ENCODE results near the gene REV1.

Gene REV1

GRCh38 chr2:99485824-99486223, 4.0 kb downstream of the REV1 start:
- TF ChIP-seq CTCF (IDR thresholded peaks at IDR 0.05; ENCODE audit: control insufficient read depth, extremely low read depth, insufficient read depth) = no peak
- no peak for DNase-seq (ENCODE audit: low read depth)
- H3K4me3 ChIP-seq (ENCODE audit: low read depth, low read length) = no peak overlapping the region

- no peak overlapping the region for H3K4me3 ChIP-seq (ENCODE audit: low read depth, low read length)
- no peak for TF ChIP-seq CTCF (IDR thresholded peaks at IDR 0.05; ENCODE audit: control insufficient read depth, extremely low read depth, insufficient read depth)
- no peak for DNase-seq (ENCODE audit: low read depth)
Measured at GRCh38 chr2:99485411-99485810, 4.4 kb downstream of the REV1 start.

GRCh38 chr2:99484205-99484604, 5.6 kb downstream of the REV1 start:
- TF ChIP-seq CTCF (IDR thresholded peaks at IDR 0.05; ENCODE audit: control insufficient read depth, extremely low read depth, insufficient read depth) = no peak
- DNase-seq (ENCODE audit: low read depth) = no peak
- H3K4me3 ChIP-seq (ENCODE audit: low read depth, low read length) = no peak overlapping the region

GRCh38 chr2:99481941-99482340, 7.9 kb downstream of the REV1 start:
- H3K4me3 ChIP-seq (ENCODE audit: low read depth, low read length) = no peak overlapping the region
- no peak for TF ChIP-seq CTCF (IDR thresholded peaks at IDR 0.05; ENCODE audit: control insufficient read depth, extremely low read depth, insufficient read depth)
- no peak for DNase-seq (ENCODE audit: low read depth)

- DNase-seq (ENCODE audit: low read depth) = no peak
- TF ChIP-seq CTCF (IDR thresholded peaks at IDR 0.05; ENCODE audit: control insufficient read depth, extremely low read depth, insufficient read depth) = no peak
- no peak overlapping the region for H3K4me3 ChIP-seq (ENCODE audit: low read depth, low read length)
Measured at GRCh38 chr2:99481527-99481926, 8.3 kb downstream of the REV1 start.

- DNase-seq (ENCODE audit: low read depth) = no peak
Measured at GRCh38 chr2:99480390-99480789, 9.4 kb downstream of the REV1 start.

More at GRCh38 chr2:99480390-99480789, 9.4 kb downstream of the REV1 start:
- no peak for TF ChIP-seq CTCF (IDR thresholded peaks at IDR 0.05; ENCODE audit: control insufficient read depth, extremely low read depth, insufficient read depth)
- no peak overlapping the region for H3K4me3 ChIP-seq (ENCODE audit: low read depth, low read length)
